HTERT RPE-1 (cell line): Measurements from ENCODE around the gene ABL2.
"Not testable (repeated sequence)": the region's sequence is repeated elsewhere in the genome, so short reads cannot be mapped to it uniquely, and the experiment has no call there.

Source experiments
- in situ Hi-C: fragments of 300-500 bp; cut with MboI; formaldehyde crosslinking; loops from 4 replicates; pipeline ENCODE4 v1.14.3; 2020; ENCODE audit warnings: low sequenced_read_pairs

ABL2 gene

GRCh38 chr1:179217943-179218507 is 11.5 kb downstream of the ABL2 start:
- in situ Hi-C loops, result no loop called here

DNA sequence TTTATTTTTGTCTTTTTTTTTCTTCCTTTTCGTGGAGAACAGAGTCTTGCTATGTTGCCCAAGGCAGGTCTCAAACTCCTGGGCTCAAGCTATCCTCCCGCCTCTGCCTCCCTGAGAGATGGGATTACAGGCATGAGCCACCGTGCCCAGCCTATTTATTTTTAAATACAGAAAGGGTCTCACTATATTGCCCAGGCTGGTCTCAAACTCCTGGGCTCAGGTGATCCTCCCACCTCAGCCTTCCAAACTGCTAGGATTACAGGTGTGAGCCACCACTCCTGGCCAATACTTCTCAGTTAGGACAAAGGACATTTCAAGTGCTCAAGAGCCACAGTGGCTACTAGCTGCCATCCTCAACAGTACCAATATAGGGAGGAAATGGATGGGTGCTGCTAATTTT is 16.2 kb downstream of the ABL2 start:
- in situ Hi-C loops, result not testable (repeated sequence)

DNA sequence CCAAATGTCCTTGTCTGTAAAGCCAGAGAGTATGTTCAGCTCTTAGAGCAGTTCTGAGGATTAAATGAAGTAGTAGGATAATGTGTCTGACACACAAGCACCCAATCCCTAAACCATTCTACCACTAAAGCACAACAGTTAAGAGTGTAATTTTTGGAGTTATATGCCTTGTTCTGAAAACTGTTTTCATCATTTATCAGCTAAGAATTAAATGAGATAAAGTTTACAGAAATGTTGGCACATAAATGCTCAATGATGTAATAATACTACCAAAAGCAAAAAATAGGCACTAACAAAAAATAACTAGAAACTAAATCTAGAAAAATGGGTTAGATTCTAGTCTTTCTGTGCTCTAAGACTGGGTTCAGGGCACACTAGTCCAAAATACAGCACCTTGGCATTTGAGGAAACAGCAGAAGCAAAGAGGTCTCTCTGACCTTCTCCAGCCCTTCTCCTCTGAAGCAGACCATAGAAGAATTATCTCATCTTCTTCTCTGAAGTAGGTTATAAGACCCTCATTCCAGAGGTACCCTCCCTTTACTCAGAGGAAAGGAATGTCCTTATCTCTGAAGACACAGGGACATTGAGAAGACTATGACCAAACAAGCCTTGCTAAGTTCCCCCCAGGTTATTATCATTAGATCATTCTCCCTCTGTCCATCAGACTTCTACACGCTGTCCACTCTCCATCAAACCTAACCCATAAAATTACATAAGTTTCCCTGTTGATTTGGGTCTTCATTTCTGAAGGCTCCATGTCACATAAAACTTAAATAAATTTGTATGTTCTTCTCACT is 20.6 kb downstream of the ABL2 start:
- in situ Hi-C loops, result no loop called here

DNA sequence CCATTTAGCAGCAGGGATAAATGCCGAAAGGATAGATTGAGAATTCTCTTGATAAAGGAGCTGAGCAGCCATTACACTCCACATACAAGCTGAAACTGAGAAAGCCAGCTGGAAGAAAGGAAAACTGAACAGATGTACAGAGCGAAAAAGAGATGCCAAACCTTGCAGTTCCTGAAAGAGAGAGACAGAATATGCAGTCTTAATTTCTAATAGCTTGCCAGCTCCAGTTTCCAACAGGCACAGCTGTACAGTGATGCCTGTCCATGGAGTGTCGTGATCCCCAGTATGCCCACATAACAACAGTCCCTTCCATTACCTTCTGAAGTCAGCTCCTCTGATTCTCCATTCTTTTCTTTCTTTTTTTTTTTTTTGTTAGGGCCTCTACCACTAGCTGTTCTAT is 22.7 kb downstream of the ABL2 start:
- in situ Hi-C loops, result no loop called here

- in situ Hi-C loops, result no loop called here
Measured at GRCh38 chr1:179205284-179205683, 24.2 kb downstream of the ABL2 start.

GRCh38 chr1:179202161-179202560 is 27.3 kb downstream of the ABL2 start:
- in situ Hi-C loops, result no loop called here

DNA sequence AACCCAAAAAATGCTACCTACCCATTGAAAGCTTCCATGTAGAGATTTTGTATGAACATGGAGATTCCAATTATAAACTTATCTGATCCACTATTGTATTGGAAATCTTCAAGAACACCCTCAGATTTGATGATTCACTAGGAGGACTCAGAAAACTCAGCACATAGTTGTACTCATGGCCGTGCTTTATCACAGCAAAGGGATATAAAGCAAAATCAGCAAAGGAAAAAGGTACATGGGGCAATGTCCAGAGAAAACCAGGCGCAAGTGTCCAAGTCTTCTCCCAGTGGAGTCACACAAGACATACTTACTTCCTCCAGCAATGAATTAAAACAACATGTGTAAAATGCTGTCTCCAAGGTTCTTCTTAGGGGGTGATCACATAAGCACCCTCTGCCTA is 28.9 kb downstream of the ABL2 start:
- in situ Hi-C loops, result no loop called here

GRCh38 chr1:179197690-179198297 is 31.7 kb downstream of the ABL2 start:
- in situ Hi-C loops, result no loop called here

GRCh38 chr1:179195857-179196256 is 33.6 kb downstream of the ABL2 start:
- in situ Hi-C loops, result not testable (repeated sequence)

GRCh38 chr1:179195376-179195775 is 34.1 kb downstream of the ABL2 start:
- in situ Hi-C loops, result no loop called here

- in situ Hi-C loops, result no loop called here
Measured at GRCh38 chr1:179194068-179194537, 35.4 kb downstream of the ABL2 start.

GRCh38 chr1:179190861-179191260 is 38.6 kb downstream of the ABL2 start:
- in situ Hi-C loops, result no loop called here

GRCh38 chr1:179187735-179188471 is 41.6 kb downstream of the ABL2 start:
- in situ Hi-C loops, result no loop called here

DNA sequence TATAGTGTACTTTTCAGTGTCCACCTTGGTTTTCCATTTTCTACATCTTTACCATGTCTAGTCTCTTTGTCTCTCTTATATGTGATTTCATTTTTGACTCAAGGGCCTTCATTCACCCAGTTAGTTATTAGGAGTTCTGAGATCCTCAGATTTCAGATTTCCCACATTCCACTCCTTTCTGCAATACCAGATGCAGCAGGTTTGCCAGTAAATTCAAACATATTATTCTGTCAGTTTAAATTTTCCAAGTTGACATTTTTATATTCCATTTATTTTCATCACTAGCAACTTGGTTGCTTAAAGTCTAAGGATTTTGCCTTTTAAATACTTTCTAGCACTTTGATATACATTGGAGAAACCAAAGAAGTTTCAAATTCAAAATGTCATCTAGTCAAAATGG is 42.4 kb downstream of the ABL2 start:
- in situ Hi-C loops, result no loop called here

- in situ Hi-C loops, result no loop called here
Measured at GRCh38 chr1:179184403-179184802, 45.1 kb downstream of the ABL2 start.

DNA sequence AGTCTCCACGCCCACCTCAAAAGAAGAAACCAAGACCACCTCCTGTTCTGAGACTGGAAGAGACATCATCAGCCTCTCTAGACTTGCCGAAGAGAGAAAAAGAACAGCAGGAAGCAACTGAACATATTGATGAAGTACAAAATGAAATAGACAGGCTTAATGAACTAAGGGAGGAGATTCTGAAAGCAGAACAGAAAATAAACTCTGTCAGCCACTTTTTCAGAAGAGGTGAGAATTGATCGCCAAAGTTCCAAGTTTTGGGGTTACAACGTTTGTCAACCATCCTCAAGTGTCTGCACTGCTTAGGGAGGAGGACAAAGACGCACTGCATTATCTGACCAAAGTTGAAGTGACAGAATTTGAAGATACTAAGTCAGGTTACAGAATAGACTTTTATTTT is 45.6 kb downstream of the ABL2 start:
- in situ Hi-C loops, result no loop called here

- in situ Hi-C loops, result no loop called here
Measured at GRCh38 chr1:179178950-179179349, 50.5 kb downstream of the ABL2 start.

GRCh38 chr1:179178183-179178582 is 51.3 kb downstream of the ABL2 start:
- in situ Hi-C loops, result no loop called here

DNA sequence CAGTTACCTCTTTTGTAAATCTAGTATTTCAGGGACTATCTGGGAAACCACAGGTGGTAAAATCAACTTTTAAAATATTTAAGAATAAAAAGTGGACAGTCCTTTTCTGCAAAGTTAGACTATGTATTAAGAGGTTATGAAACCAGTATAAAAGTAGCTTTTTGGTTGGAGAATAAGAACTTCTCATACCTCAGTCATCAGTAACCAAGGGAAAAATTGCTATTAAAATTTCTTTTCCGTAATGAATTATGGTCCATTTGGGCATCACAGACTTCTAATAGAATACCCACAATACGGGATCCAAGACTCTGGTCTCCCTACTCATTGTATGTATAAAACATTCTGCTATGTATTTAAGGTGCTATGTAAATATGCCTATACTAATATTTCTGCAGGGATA is 51.9 kb downstream of the ABL2 start:
- in situ Hi-C loops, result no loop called here

DNA sequence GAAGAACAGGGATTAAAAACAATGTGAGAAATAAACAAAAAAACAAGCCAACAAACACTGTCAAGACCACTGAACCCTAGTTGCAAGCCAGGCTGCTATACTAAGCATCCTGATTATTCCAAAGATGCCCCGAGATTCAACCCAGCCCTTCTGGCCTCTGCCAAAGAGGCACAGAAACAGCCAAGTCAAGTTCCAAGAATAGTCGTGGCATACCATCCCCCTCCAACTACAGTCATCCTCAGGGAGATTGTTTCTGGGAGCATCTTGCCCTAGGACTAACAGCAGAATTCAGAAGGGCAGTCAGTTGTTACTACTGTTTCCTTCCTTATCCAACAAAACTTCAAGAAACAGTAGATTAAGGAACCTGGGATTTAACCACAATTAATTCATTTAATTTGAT is 52.3 kb downstream of the ABL2 start:
- in situ Hi-C loops, result no loop called here

- in situ Hi-C loops, result no loop called here
Measured at GRCh38 chr1:179175011-179175841, 54.3 kb downstream of the ABL2 start.
